Stimulated activated CD4-positive, alpha-beta T cell treated with anti-CD3 and anti-CD28 coated beads, Interleukin-15, amount 100 ng/mL, for 24 hours (primary cell): ENCODE measurements around the gene MRPS11.
"Not testable (repeated sequence)": the region's sequence is repeated elsewhere in the genome, so short reads cannot be mapped to it uniquely, and the experiment has no call there.

Experiments used
- DNase-seq: peaks from one replicate; pipeline ENCODE4 v3.0.0-alpha.2; 2020

MRPS11 gene

DNA sequence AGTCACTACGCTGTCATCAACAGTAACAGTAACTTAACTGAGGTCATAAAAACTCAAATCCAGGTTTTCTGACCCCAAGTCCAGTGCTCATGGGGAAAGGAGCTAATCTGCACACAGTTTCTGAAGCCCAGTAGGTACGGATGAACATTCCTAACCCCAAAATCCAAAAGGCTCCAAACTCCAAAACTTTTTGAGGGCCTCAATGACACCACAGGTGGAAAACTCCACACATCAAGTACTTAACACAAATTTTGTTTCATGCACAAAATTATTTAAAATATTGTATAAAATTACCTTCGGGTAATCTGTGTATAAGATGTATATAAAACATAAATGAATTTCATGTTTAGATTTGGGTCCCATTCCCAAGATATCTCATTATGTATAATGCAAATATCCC, 10.8 kb upstream of the MRPS11 start:
- DNase-seq: no peak

DNA sequence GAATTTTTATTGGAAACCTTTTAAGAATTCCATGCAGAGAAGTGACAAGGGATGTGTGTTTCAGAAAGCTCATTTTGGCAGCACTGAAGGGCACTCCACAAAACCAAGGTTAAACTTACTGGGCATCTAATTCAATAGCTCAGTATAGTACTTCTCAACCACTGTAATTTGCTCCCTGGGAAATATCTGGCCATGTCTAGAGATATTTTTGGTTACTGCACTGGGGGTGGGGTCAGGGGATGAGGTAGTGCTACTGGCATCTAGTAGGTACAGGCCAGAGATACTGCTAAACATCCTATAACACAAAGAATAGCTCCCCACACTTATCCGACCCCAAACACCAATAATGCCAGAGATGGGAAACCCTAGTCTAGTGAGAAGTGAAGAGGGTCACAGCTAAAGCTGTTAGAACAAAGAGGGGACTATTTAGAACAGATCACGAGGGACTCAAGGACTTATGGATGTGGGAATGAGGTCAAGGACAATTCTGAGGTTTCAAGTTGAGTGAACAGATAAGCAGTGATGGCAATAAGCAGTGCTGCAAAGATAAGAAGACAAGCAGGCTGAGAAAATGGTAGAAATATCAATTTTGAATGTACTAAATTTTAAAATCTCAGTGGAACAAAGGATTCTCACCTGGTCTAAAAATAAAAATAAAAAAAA, 3.5 kb upstream of the MRPS11 start:
- DNase-seq: no peak

GRCh38 chr15:88465633-88466224, 1.8 kb upstream of the MRPS11 start:
- peak; percentile 45 for DNase-seq

DNA sequence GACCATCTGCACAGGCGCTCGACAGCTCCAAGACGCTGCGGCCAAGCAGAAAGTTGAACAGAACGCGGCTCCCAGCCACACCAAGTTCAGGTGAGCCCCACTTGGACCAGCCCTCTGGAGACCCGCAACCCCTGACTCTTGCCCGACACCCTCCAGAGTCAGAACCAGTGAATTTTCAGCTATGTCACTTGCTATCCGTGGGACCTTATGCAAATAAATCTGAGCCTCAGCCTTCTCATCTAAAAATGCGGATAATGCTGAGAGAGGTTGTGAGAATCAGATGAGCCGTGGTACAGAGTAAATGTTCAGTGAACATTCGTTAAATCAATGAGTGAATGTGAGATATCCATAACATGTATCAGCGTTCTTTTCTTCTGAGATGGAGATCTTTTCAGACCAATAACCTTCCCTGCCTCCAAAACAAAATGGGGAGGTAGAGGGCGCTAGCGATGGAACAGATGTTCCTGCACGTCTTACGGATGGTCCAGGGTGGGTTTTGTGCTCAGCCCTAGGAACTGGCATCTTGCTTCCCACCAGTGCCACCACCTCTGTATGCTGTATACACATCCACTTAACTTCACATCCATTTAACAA, 524 bp downstream of the MRPS11 start:
- peak; percentile 26 for DNase-seq

- DNase-seq: not testable (repeated sequence)
Observed at GRCh38 chr15:88468721-88469120, 1.2 kb downstream of the MRPS11 start.

DNA sequence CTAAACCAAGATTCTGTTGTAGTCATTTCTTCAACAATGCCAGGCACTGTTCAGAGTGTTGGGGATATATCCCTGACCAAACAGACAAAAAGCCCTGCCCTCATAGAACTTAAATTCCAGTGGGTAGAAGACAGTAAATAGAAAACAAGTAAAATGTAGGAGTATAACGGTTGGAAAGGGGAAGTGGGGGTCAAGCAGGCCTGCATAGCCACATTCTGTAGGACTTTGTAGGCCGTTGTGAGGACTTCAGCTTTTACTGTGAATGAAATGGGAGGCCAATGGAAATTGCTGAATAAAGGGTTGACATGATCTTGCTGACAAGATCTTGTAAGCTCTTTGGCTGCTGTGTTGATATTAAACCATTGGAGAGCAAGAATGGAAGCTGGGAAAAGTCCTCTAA, 1.8 kb downstream of the MRPS11 start:
- DNase-seq: no peak

- DNase-seq: no peak
Observed at GRCh38 chr15:88470625-88471372, 3.3 kb downstream of the MRPS11 start.

DNA sequence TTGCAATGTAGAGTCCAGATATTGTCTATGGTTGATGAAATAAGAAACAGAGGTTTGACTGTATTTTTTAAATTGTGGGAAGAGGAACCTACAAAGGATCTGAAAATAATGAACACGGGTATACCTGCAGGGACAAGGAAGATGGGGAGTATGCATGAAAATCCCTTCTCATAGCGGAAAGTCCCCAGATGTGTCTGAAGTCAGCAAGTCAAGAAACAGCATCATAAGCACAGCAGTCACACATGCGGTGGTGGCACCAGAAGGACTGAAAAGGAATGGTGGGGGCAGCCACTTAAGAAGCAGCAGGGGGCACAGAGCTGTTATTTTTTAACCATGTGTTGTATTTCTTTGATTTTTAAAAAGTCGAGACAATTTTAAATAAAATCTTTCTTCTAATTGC, 4.7 kb downstream of the MRPS11 start:
- DNase-seq: no peak

- DNase-seq: not testable (repeated sequence)
Observed at GRCh38 chr15:88473661-88474293, 6.3 kb downstream of the MRPS11 start.

GRCh38 chr15:88476635-88477060, 9.1 kb downstream of the MRPS11 start:
- peak; percentile 12 for DNase-seq

GRCh38 chr15:88477126-88477525, 9.6 kb downstream of the MRPS11 start:
- no peak for DNase-seq

DNA sequence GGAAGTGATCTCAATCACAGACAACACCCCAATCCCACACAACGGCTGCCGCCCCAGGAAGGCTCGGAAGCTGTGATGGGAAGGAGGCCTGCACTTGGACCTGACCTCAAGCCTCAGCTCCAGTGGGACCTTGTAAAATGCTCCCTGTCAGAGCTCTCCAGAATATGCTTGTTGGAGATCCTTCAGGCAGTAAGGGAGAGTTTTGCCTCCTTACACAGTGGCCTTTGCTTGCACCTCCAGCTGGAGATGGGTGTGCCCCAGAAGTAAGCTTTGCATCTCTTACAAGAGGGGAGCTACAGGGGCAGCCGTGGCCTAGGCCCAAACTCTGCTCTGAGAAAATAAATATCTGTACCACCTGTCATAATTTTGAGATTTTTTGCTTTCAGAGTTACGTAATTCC, 10.4 kb downstream of the MRPS11 start:
- DNase-seq: no peak

GRCh38 chr15:88479169-88479568, 11.7 kb downstream of the MRPS11 start:
- no peak for DNase-seq

- DNase-seq: no peak
Observed at GRCh38 chr15:88480981-88481380, 13.5 kb downstream of the MRPS11 start.

DNA sequence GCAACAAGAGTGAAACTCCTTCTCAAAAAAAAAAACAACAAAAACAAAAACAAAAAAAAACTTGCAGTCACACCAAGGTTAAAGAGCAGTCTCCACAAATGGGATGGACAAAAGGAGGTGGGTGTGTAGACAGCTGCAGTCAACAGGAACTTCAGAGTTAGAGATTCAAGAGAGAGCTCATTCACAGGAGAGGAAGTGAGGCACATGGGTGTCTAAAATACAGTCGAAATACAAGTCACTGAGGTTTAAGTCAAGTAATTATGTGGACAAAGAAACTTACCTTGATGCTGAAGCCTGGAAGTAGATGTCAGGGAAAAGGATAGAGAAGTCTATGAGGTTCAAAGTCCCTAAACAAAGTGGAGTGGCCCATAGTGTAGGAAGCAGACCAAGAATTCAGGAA, 14.8 kb downstream of the MRPS11 start:
- DNase-seq: no peak

DNA sequence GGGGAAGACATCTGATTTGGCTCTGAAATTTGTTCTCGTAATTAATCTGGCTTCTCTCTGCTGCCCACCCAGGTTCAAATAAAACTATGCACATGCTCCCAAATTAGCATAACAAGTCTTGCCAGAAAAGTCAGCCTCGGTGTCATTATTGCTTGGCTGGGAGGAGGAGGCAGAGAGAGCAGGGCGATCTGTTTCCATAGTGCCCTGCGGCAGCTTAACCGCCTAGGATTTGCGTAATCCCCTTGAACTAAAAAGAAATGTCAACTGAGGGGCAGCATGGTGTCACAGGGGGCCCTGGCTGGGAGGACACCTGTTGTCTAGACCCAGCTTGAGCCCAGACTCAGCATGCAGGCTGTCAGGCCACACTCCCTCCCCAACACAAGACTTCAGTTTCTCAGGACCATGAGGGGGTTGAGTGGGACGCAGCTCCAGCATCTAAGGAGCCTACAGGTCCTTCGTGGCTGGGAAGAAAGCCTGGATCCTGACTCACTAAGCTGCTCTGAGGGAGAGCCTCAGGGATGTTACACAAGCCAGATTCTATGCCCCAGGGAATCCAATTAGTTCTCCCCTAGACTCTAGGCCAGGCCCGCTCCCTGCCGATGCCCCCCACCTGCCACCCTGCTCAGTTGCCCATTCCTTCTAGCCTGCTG, 17.3 kb downstream of the MRPS11 start:
- no peak for DNase-seq

DNA sequence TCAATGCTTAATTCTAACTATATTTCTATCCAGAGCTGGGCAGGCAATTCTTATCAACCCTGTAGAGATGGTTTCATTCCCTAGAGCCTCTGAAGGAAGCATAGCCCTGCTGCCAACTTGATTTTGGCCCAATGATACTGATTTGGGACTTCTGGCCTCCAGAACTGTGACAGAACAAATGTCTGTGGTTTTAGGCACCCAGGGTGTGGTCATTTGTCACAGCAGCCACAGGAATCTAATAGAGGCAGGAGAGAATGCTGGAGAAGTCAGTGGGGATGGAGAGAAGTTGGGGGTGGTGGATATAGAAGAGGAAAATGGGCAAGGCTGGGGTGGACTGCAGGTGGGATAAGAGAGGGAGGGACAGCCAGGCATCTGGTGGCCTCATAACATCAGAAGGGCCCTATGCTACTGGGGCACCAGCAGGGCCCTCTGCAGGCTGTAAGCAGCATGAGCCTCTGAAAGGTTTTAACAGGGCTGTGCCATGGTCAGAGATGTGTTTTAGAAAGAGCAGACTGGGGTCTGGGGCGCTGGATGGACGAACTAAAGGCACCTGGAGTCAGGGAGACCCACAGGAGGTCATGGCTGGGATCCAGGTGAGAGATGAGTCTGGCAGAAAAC, 19.8 kb downstream of the MRPS11 start:
- no peak for DNase-seq

DNA sequence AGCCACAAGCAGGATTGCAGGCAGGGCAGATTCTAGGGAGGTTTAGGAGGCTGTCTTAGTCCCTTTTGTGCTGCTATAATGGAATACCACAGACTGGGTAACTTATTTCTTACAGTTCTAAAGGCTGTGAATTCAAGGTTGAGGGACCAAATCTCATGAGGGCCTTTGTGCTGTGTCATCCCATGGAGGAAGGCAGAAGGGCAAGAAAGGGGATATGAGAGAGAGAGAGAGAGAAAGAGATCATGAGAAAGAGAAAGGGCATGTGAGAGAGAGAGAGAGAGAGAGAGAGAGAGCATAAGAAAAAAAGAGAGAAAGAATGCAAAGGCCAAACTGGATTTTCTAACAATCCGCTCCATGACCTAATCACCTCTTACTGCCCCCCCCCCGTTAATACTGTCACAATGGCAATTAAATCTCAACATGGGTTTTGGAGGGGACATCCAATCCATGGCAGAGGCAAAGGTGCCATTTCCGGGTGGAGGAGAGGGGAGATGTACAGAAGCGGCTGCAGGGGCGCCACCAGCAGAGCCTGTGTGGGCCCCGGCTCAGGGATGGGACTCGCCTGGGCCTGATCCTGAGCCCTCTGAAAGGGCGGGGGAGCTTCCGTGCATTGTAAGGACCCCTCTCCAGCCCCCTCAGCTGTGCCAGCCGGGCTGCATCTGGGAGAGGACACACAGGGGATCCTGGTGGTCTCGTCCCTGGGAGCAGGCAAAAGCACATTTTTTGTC, 20.5 kb downstream of the MRPS11 start:
- DNase-seq: no peak

DNA sequence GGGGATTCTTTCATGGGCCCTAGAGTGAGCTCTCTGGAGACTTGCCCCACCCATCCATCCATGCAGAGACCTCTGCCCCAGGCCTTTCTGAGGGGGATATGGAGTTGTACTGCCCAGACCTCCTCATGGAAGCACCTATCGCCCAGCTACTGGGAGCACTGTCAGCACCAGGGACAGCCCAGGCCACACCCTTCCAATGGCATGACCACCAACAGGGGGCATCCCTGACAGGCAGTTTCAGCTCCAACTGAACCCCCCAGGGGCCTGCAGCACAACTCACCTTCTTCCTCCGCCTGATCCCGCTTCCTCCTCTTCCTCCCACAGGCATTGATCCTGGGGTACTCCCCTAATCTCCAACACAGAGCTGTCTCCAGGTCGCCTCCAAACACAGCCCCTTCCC, 21.8 kb downstream of the MRPS11 start:
- DNase-seq: no peak

GRCh38 chr15:88490036-88490435, 22.5 kb downstream of the MRPS11 start:
- DNase-seq: no peak

DNA sequence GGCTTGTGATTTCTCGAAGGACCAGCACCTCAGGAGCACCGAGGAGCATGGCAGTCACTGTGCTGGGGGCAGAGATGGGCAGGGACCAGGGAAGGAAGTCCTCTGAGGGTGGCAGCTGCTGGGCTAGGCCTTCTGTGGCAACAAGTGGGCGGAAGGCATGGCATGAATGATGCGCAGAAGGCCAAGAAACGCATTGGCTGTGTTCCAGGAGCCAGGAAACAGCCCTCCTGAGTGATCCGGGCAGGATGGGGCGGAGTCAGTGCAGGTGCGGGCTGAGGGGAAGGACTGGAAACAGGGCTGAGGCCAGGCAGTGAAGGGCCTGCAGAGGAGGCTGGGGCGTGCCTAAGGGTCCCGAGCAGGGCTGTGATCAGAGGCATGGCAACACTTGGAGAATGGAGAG, 23.6 kb downstream of the MRPS11 start:
- DNase-seq: no peak

- DNase-seq: no peak
Observed at GRCh38 chr15:88493844-88494243, 26.3 kb downstream of the MRPS11 start.
